Measurements from ENCODE around the gene ZNF33B. TPM values are rescaled to one million over a fixed set of nuclear protein-coding genes. Genes with fewer than 3 reads are reported as not detected.

The ZNF33B gene
- total RNA-seq, 1 experiment from 2014 or later, result 39.6 TPM

DNA sequence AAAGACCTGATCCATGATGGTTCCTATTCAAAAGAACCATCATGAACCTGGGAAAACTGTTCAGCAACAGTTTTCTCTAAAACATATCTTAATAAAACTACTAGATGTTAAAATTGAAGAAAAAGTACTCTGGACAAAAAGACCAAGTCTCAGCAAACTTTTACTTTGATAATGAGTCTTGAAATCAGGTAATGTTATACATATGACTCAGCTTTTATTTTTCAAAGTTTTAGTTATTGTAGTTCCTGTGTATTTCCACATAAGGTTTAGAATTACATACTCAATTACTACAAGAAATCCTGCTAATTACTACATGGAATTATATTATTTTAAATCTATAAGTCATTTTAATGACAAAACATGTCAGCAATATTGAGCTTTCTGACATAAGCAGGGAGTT lies 42.2 kb downstream of the ZNF33B start:
- no peak for DNase-seq
- Histone ChIP-seq H2BK20ac (ENCODE audit: low read depth, low read length, poor library complexity, severe bottlenecking) (no peak overlapping the region), H3T11ph (ENCODE audit: low read length) (no peak overlapping the region), H4K91ac (ENCODE audit: insufficient read length, low read depth, low read length) (no peak overlapping the region), H2AFZ (ENCODE audit: low read length) (no peak overlapping the region), H3K18ac (ENCODE audit: insufficient read length, low read depth, low read length) (no peak overlapping the region), H2BK120ac (ENCODE audit: low read depth, low read length, poor library complexity, severe bottlenecking) (no peak overlapping the region), H2BK5ac (ENCODE audit: insufficient read length, low read length) (no peak overlapping the region), H4K5ac (ENCODE audit: insufficient read length, low read depth, low read length) (no peak overlapping the region), H3K27ac (ENCODE audit: insufficient read length, low read depth, low read length) (no peak overlapping the region), H3K4ac (ENCODE audit: low read depth, low read length) (no peak overlapping the region), H3K4me2 (ENCODE audit: insufficient read depth, insufficient read length, low read length) (no peak overlapping the region), H3K79me1 (ENCODE audit: insufficient read depth, low read depth, low read length, poor library complexity, severe bottlenecking) (no peaks in the 10 kb centered on the region), H3K56ac (ENCODE audit: insufficient read length, low read depth, low read length) (no peak overlapping the region), H3K4me1 (ENCODE audit: insufficient read depth, low read length) (no peaks in the 10 kb centered on the region), H3K27me3 (ENCODE audit: insufficient read depth, low read length) (no peaks in the 10 kb centered on the region), H3K9me3 (ENCODE audit: control insufficient read depth, low read depth, low read length) (peaks cover 49% of the 10 kb centered on the region), H3K14ac (ENCODE audit: insufficient read depth, low read length) (no peak overlapping the region), H4K20me1 (ENCODE audit: control insufficient read depth, insufficient read depth, insufficient read length) (no peaks in the 10 kb centered on the region), H2BK12ac (ENCODE audit: insufficient read length, low read depth, low read length) (no peak overlapping the region), H2BK15ac (ENCODE audit: low read depth, low read length) (no peak overlapping the region), H4K8ac (replicated peaks; ENCODE audit: insufficient read length, low read depth, low read length) (no peak overlapping the region), H3K9ac (ENCODE audit: extremely low read depth, insufficient read length, low read length) (no peak overlapping the region), H3K79me2 (ENCODE audit: insufficient read depth, low read length) (no peaks in the 10 kb centered on the region), H2AK5ac (ENCODE audit: insufficient read length, low read length) (no peak overlapping the region), H3K23ac (ENCODE audit: insufficient read length, low read depth, low read length) (no peak overlapping the region), H3K23me2 (ENCODE audit: insufficient read length, low read depth, low read length, poor library complexity, severe bottlenecking) (no peaks in the 10 kb centered on the region)
- Mint-ChIP-seq H3K27ac (no peak overlapping the region), H3K36me3 (ENCODE audit: insufficient read depth in 1 of 3, low read depth in 3 of 3) (peaks cover 77 to 87% (median 86%) of the 10 kb centered on the region in 3 experiments), H3K4me3 (no peak overlapping the region), H3K4me1 (no peaks in the 10 kb centered on the region), H3K9me3 (peaks cover 69 to 75% of the 10 kb centered on the region in 2 experiments), H3K27me3 (ENCODE audit: low read depth) (peaks cover 2% of the 10 kb centered on the region; the same call in 1 of the 2 replicates)
- TF ChIP-seq, protein P1, sequence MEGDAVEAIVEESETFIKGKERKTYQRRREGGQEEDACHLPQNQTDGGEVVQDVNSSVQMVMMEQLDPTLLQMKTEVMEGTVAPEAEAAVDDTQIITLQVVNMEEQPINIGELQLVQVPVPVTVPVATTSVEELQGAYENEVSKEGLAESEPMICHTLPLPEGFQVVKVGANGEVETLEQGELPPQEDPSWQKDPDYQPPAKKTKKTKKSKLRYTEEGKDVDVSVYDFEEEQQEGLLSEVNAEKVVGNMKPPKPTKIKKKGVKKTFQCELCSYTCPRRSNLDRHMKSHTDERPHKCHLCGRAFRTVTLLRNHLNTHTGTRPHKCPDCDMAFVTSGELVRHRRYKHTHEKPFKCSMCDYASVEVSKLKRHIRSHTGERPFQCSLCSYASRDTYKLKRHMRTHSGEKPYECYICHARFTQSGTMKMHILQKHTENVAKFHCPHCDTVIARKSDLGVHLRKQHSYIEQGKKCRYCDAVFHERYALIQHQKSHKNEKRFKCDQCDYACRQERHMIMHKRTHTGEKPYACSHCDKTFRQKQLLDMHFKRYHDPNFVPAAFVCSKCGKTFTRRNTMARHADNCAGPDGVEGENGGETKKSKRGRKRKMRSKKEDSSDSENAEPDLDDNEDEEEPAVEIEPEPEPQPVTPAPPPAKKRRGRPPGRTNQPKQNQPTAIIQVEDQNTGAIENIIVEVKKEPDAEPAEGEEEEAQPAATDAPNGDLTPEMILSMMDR (conservative IDR thresholded peaks at IDR 0.05), result no peak

Data from H9 (cell line).